NCI-H1105 treated with DMSO at 0.1 percent for 48 hours (cell line): ENCODE data around the gene PDLIM3.
A peak's percentile ranks its signal among the peaks of the same experiment; 100 is the strongest.
"Not testable (repeated sequence)": the region's sequence is repeated elsewhere in the genome, so short reads cannot be mapped to it uniquely, and the experiment has no call there.

ENCODE experiments used
- DNase-seq: peaks from one replicate; lab custom pipeline; 2025; lab: John Stamatoyannopoulos, UW

The PDLIM3 gene

GRCh38 chr4:185534866-185535611 lies at the start of gene PDLIM3:
Gene PDLIM3 (minus strand): TSS chr4:185535507. CDS start chr4:185535434, 73 bp downstream.
- peak; percentile 17 for DNase-seq

DNA sequence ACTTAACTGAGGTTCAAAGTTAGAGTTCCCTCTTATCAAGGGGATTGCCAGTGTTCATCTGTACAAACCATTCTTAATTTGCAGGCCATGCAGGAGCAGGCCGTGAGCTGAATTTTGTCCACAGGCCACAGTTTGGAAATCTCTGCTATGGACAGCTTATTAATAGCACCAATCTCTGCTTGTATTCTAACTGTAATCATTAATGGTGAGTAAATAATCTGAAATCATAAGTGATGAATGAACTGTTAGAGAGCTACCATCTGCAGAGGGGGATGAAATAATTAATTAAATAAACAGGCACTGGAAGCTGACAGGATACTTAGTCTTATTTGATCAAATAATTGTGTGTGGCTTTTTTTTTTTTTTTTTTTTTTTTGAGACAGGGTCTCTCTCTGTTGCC lies 48.5 kb upstream of the PDLIM3 start:
- no peak for DNase-seq

DNA sequence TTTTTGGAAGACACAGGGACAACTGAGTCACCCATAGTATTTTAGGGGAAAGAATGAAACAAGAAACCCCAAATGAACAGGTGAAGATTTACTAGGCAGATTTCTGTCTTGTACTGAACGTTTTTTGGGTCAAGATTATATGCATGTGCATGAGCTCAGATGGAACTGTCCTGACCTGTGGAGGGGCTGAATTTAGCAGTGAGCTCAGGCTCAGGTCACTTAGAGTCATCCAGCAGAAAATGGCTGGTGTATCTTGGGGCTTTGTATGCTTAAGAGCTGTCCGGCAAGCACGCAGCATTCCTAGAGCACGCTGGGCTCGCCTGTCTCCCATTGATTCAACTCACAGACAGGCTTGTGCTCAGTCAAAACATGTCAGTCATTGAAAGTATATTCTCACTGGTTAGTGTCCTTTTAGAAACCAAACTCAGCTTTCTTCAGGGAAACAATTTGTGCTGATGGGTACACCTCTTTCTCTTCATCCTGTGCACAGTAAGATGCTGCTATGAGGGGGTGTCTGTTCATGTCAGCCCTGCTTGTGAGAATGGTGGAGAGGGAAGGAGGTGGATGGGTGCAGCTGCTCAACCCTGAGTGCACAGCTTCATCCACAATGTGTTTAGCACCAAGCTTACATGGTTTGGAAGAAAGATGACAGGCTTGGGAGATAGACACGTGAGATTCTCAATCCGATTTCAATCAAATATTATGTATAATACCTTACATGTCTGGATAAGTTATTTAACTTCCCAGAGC lies 47.5 kb upstream of the PDLIM3 start:
- DNase-seq: no peak

DNA sequence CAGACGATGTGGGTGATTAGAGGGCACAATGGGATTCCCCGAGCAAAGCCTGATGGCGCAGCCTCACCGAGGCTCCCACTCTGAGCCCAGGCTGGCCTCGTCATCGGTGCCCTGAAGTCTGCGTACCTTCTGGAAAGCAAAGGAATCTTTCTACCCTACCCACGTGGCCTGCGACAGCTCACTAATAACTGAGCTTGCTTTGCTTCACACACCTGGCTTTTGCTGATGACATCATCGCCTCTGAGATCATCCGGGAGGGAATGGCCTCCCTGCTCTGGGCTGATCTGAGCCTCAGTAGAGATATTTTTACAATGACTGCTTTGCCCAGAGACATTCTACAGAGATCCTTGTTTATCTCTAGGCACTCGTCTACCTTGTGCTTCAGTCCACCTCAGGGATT lies 45.4 kb upstream of the PDLIM3 start:
- no peak for DNase-seq

GRCh38 chr4:185578284-185578683 lies 43.0 kb upstream of the PDLIM3 start:
- no peak for DNase-seq

DNA sequence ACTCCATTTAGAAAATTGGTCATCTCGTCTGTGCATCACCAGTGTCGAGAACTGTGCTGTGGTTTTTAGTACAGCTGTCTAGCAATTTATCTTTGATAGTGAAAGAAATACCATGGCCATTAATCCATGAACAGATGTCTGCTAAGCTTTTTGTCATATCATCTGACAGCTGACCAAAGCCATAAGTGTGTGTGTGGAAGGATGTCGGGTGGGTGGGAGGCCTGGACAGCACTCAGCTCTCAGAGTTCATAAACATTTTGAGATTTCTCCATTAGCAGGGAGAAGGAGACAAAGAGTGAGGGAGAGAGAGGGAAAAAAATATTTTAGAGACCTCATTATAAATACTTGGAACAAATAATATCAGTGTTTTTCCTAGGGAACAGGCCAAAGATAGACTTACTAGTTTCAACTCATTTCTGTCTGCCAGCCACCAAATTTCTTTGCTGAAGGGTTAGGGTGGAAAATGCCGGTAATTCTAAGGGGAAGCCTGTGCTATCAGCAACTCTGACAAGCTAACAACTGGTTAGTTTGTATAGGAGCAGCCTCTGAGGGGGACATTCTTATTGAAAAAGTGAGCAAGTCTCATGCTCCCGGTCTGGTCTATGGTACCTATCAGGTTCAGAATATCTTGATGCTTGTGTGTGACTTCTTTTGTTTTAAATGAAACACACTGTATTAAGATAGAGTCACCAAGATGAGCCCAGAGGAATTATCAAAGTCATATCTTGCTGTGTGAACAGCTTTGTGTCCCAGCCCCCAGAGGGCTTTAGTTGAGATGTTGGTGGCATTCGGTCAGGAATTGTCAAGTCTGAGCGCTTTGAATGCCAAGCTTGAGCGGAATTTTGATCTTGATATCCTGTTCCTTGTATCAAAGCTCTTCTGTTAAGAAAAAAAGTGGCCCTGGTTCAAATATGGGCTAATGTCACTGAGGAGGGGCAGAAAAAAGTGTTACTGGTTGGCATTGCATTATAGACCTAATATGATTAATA lies 41.9 kb upstream of the PDLIM3 start:
- no peak for DNase-seq

DNA sequence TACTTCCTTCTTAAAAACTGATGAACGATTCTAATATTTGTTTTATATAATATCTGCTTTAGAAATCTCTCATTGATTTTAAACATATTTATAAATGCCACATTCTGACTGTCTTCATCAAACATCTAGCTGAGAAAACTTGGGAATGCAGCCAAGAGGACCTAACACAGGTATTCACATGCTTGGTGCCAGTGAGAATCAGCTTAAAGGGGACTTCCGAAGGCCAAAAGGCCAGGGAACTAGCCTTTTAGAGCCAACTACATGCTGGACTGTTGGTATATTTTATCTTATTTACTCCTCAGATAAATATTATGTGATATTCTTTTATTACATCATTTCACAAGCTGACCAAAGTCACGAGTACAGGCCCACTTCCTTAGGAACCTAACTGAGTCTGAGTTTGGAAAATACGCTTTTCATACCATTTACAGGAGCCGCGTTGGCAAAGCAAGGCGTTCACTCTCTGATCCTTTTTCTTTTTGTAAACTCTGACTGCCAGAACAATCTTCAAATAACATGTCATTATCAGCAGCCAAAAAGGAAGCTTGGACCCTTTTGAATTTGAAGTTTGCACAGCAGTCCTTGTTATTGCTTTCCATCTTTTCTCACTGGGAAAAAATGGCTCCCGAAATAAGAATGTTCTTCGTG lies 41.1 kb upstream of the PDLIM3 start:
- no peak for DNase-seq

DNA sequence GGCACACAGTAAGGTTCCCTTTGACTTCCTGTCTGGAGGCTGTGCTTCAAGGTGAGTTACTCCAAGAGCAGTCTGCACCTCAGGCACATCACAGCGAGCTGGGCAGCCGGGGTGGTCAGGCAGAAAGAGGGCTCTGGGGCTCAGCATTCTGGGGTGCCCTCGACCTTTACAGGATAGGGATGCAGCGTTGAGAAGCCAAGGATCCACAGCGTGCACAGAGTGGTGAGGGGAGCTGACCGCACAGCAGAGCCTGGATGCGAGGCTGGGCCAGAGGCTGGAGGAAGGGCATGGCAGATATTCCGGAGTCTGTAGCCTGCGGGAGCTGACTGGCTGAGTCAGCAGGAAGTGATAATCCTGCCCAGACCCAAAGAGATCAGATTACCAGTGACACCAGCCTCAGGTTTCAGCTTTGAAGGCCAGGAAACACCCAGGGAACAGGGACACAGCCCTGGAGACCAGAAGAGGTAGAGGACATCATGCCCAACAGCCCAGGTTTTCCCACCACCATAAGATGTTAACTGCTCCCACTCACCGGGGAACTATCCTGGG lies 38.4 kb upstream of the PDLIM3 start:
- no peak for DNase-seq

DNA sequence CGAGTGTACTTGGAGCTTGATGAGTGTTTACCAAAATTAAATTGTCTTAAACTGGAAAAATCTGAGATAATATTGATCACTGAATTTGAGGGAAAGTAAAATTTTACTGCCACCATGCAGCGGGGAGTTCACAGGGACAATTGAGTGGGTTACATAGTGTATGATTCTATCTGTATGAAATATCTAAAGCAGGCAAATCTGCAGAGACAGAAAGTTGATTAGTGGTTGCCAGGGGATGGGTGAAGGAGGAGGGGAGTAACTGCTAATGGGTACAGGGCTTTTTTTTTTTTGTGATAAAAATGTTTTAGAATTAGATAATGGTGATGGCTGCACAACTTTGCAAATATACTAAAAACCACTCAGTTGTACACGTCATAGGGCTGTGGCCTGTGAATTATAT lies 35.4 kb upstream of the PDLIM3 start:
- no peak for DNase-seq

GRCh38 chr4:185567381-185568376 lies 32.4 kb upstream of the PDLIM3 start:
- DNase-seq: no peak

- DNase-seq: no peak
These were observed 31.7 kb upstream of the PDLIM3 start for GRCh38 chr4:185566972-185567371.

- no peak for DNase-seq
These were observed 31.1 kb upstream of the PDLIM3 start for GRCh38 chr4:185566425-185566824.

GRCh38 chr4:185565696-185566095 lies 30.4 kb upstream of the PDLIM3 start:
- no peak for DNase-seq

DNA sequence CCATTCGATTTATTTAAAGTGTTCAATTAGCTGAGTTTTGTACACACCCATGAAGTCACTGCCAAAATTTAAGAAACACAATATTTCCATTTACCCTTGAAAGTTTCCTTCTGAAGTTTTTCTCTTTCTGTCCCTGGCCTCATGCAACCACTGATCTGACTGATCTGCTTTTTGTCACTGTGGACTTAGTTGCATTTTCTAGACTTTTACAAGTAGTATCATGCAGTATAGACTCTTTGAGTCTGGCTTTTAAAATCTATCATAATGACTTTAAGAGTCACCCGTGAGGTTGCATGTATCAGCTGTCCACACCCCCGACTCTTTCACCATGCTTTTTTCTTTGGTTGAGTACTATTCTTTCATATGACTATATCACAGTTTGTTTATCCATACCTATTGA lies 29.0 kb upstream of the PDLIM3 start:
- DNase-seq: no peak

DNA sequence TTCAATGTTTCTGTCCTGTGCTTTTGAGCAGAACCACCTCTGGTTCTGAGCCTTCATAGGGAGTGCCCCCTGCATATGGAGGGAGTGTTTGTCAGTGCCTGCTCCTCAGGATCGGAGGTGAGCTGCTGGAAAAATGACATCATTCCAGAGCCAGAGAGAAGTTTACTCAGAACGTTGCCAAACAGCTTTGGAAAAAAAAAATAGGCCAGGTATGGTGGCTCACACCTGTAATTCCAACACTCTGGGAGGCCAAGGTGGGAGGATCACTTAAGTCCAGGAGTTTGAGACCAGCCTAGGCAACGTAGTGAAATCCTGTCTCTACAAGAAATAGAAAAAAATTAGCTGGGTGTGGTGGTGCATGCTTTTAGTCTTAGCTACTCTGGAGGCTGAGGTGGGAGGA lies 27.2 kb upstream of the PDLIM3 start:
- DNase-seq: no peak

DNA sequence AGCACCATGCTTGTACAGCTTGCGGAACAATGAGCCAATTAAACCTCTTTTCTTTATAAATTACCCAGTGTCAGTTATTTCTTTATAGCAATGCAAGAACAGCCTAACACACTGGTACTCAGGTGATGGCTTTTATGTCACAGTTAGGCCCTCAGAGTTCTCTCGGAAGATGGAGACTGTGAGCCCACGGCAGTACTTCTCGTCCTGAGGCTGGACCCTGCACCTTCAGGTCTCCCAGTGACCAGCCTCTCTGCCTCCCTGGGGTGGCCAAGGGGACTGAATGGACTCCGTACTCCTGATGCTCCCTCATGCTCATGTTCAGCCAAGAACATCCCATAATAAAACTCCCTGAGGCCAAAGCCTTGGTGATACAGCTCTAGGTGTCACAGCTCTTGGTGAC lies 25.0 kb upstream of the PDLIM3 start:
- no peak for DNase-seq

DNA sequence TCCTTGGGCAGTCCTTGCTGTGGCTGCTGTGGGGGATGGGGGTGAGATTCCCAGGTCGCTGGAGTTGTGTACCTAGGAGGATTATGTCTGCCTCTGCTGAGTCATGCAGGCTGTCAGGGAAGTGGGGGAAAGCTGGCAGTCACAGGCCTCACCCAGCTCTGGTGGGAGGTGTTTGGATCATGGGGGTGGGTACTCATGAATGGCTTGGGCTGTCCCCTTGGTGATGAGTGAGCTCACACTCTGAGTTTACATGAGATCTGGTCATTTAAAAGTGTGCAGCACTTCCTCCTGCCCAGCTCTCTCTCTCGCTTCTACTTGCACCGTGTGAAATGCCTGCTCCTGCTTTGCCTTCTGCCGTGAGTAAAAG lies 24.6 kb upstream of the PDLIM3 start:
- no peak for DNase-seq

DNA sequence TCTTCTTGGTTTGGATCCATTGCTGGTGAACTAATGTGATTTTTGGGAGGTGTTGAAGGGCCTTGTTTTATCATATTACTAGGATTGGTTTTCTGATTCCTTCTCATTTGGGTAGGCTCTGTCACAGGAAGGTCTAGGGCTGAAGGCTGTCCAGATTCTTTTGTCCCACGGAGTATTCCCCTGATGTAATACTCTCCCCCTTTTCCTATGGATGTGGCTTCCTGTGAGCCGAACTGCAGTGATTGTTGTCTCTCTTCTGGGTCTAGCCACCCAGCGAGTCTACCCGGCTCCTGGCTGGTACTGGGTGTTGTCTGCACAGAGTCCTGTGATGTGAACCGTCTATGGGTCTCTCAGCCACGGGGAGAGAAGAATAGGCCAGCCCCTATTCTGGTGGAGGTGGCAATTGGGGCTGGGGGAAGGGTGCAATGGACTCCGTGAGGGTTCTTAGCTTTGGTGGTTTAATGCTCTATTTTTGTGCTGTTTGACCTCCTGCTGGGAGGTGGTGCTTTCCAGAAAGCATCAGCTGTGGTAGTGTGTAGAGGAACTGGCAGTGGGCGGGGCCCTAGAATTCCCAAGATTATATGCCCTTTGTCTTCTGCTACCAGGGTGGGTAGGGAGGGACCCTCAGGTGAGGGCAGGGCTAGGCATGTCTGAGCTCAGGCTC lies 24.1 kb upstream of the PDLIM3 start:
- not testable (repeated sequence) for DNase-seq

DNA sequence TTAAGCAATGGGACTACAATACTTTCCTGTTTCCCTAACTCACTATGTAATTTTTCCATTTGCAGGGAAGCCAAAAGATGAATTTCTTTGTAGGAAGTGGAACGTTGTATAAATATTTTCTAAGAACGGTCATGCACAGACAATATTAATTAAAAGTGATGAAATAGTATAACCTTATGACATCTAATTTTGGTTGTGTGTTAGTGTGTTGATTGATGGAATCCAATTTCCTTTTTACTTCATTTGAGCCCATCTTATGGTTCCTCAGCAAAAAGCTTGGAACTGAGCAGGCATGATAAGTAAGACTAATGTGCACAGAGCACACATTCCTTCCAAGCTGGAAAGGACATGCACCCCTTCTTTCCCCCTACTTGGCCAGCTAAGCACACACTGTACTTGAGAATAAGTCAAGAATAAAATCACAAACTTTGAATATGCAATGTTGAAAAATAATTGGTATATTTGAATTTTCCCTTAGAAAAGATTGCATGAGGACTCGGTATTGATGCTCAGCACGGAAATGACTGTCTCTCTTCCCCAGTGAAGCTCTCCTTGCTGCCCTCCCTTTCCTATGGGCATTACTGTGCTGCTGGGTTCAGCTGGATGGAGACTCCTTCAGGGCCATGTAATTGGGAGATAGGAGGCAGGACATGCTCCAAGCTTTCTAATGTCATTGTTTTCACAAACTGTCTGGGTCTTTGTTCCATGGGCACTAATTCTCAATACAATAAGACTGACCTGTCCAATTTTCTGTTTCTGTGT lies 19.2 kb upstream of the PDLIM3 start:
- DNase-seq: no peak
